22Rv1 (cell line): ENCODE data around the gene MAD1L1.

Source experiments
- H3K27ac ChIP-seq: fragments of 450-650 bp; 2 replicates; pipeline ENCODE4 v1.5.1; 2017
- CTCF ChIP-seq: fragments of 450-650 bp; IDR thresholded peaks from 2 replicates; pipeline ENCODE4 v1.5.1; 2017; ENCODE audit warnings: mild to moderate bottlenecking
- ZFX ChIP-seq: fragments of 450-650 bp; IDR thresholded peaks from 2 replicates; pipeline ENCODE4 v1.6.1; 2017; ENCODE audit warnings: antibody characterized with exemption, borderline replicate concordance

The MAD1L1 gene

GRCh38 chr7:2158331-2159175 is 74.2 kb downstream of the MAD1L1 start:
- H3K27ac ChIP-seq: peak overlapping the region; percentile 40
- no peak for TF ChIP-seq CTCF
- no peak for TF ChIP-seq ZFX

GRCh38 chr7:2157473-2158279 is 75.1 kb downstream of the MAD1L1 start:
- peak overlapping the region; percentile 40 for H3K27ac ChIP-seq
- TF ChIP-seq CTCF: no peak
- TF ChIP-seq ZFX: no peak

GRCh38 chr7:2156756-2157472 is 75.8 kb downstream of the MAD1L1 start:
- TF ChIP-seq ZFX (no peak), CTCF (no peak)
- H3K27ac ChIP-seq: peak overlapping the region; percentile 40

GRCh38 chr7:2154831-2155230 is 77.9 kb downstream of the MAD1L1 start:
- H3K27ac ChIP-seq: no peak overlapping the region
- no peak for TF ChIP-seq CTCF
- no peak for TF ChIP-seq ZFX

GRCh38 chr7:2154121-2154520 is 78.6 kb downstream of the MAD1L1 start:
- TF ChIP-seq ZFX: no peak
- 0 out of 2 replicates have a peak, but pooled peaks have one; percentile 11 for TF ChIP-seq CTCF
- H3K27ac ChIP-seq: no peak overlapping the region

- TF ChIP-seq ZFX (no peak), CTCF (no peak)
- H3K27ac ChIP-seq: no peak overlapping the region
Measured at GRCh38 chr7:2152646-2153045, 80.1 kb downstream of the MAD1L1 start.
